ENCODE measurements around the gene LZTFL1.

LZTFL1 gene

GRCh38 chr3:45807133-45807532, 34.8 kb downstream of the LZTFL1 start:
- no peak for DNase-seq

GRCh38 chr3:45806072-45806471, 35.8 kb downstream of the LZTFL1 start:
- DNase-seq, result no peak

GRCh38 chr3:45803252-45803935, 38.5 kb downstream of the LZTFL1 start:
- DNase-seq, result no peak

- DNase-seq, result no peak
Observed at GRCh38 chr3:45802146-45802545, 39.8 kb downstream of the LZTFL1 start.

- no peak for DNase-seq
Observed at GRCh38 chr3:45800611-45801010, 41.3 kb downstream of the LZTFL1 start.

GRCh38 chr3:45799586-45799985, 42.3 kb downstream of the LZTFL1 start:
- no peak for DNase-seq

GRCh38 chr3:45798034-45798433, 43.9 kb downstream of the LZTFL1 start:
- no peak for DNase-seq

- no peak for DNase-seq
Observed at GRCh38 chr3:45796902-45797637, 44.8 kb downstream of the LZTFL1 start.

GRCh38 chr3:45795882-45796765, 45.8 kb downstream of the LZTFL1 start, which contains the start of gene SLC6A20:
Gene SLC6A20, minus strand, starts transcription at chr3:45796536. Its CDS starts 117 bp downstream, at chr3:45796419.
- no peak for DNase-seq

- DNase-seq, result no peak
Observed at GRCh38 chr3:45795509-45795881, 46.4 kb downstream of the LZTFL1 start.

- DNase-seq, result no peak
Observed at GRCh38 chr3:45794660-45795059, 47.3 kb downstream of the LZTFL1 start.

GRCh38 chr3:45794177-45794560, 47.8 kb downstream of the LZTFL1 start:
- DNase-seq, result no peak

GRCh38 chr3:45793482-45794176, 48.3 kb downstream of the LZTFL1 start:
- DNase-seq, result no peak

- DNase-seq, result no peak
Observed at GRCh38 chr3:45792516-45793172, 49.3 kb downstream of the LZTFL1 start.

- DNase-seq, result no peak
Observed at GRCh38 chr3:45792036-45792435, 49.9 kb downstream of the LZTFL1 start.

GRCh38 chr3:45790596-45790995, 51.3 kb downstream of the LZTFL1 start:
- DNase-seq, result no peak

GRCh38 chr3:45789235-45789812, 52.6 kb downstream of the LZTFL1 start:
- no peak for DNase-seq

GRCh38 chr3:45787551-45787950, 54.4 kb downstream of the LZTFL1 start:
- DNase-seq, result no peak

GRCh38 chr3:45786801-45787495, 55.0 kb downstream of the LZTFL1 start:
- no peak for DNase-seq

- no peak for DNase-seq
Observed at GRCh38 chr3:45785605-45786150, 56.2 kb downstream of the LZTFL1 start.

GRCh38 chr3:45783667-45784066, 58.3 kb downstream of the LZTFL1 start:
- no peak for DNase-seq

Data from fibroblast of skin of scalp (primary cell).